ENCODE data around the gene CDH24. TPM values are rescaled to one million over a fixed set of nuclear protein-coding genes. Genes with fewer than 3 reads are reported as not detected.

Gene CDH24
- total and polyA plus RNA-seq, 2 of the 8 experiments (the other 6 are each of a cell fraction or from before 2014, with no cell fraction given): 18.1 to 27.6 TPM

DNA sequence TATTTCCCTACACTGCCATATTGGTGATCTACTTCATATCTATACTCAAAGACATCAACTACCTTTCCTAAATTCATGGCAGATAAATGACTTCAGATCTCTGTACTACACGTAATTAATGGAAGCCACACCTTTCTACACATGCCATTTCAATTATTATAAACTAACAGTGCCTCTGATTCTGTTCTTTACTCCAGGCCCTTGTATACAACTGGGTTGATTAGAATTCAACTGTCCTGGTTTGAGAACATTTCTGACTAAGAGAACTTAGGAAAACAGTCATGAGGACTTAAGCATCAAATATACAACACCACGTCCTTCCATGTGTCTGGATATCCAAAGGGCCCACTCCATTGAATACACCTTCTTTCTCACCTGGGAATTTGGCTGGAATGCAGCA is 35.8 kb upstream of the CDH24 start (continued):
- no peak for TF ChIP-seq POLR2A (IDR thresholded peaks at IDR 0.05; ENCODE audit: control extremely low read depth in 1 of 2, low read depth in 2 of 2, low read length in 2 of 2)
- TF ChIP-seq KDM5A (IDR thresholded peaks at IDR 0.05; ENCODE audit: low read length): no peak

Data from H1 (cell line).